ENCODE results near the gene TTC39C.
"Not testable (repeated sequence)": the region's sequence is repeated elsewhere in the genome, so short reads cannot be mapped to it uniquely, and the experiment has no call there.

Gene TTC39C

DNA sequence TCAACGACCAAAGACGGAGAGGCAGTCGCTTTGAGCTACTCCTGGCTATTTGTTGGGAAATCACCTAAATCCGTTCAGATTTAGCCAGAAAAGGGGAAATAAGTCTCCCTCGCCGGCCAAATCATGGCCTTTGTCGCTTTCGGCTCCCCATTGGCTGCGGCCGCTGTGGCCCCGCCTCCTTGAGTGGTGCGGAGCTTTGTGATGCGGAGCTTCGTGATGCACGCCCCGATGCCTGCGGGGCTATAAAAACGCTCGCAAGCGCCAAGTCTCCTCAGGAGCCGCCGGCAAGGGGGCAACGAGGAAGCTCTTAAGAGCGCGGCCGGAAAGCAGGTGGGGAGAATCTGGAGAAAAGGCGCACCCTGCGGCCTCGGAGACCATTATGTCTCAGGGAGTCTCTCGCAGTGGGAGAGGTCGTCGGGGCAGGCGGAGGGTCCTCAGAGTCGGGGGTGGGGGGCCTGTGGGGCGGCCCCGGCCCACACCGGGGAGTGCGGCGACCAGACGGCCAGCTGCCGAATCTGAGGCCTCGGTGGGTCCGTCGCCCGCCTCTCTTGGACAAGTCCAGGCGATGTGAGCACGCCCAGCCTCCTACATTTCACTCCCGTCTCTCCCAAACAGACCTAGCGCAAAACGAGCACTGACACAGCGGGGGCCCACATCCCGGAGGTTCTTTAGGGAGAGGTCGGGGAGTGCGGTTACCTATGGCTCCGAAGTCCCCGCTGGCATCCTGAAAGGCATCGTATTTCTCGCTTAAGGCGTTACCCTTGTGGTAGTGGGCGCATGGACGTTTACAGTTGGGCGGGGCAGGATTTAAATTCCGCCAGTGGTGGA is 124.4 kb downstream of the TTC39C start, which contains the start of gene CABYR:
TSS of gene CABYR (plus strand) at position 274 of the 828 bp plus-strand sequence. CDS start 4,053 bp downstream, outside the sequence.
- DNase-seq = peak; percentile 91

DNA sequence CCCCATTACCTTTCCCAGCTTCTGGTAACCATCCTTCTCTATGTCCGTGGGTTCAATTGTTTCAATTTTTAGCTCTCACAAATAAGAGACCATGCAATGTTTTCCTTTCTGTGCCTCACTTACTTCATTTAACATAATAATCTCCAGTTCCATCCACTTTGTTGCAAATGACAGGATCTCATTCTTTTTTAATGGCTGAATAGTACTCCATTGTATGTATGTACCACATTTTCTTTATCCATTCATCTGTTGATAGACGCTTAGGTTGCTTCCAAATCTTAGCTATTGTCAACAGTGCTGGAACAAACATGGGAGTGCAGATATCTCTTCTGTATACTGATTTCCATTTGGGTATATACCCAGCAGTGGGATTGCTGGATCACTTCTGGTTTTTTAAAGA is 126.1 kb downstream of the TTC39C start:
- DNase-seq = no peak

DNA sequence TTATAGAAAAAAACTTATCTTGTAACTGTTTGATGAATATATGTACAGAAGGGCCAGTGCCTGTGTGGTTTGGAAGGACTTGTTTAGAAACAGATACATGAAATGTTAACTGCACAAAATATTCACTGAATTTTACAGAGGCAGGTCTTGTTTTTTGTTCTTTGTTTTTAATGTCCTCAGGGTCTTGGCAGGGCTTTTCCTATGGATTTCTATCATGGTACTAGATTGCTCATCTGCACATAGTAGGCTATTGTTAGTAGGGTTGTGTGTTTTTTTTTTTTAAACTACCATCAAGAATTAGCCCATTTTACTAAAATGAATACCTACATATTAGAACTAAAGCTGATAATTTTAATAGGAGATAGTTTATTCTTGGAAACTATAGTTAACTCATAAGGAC is 127.8 kb downstream of the TTC39C start:
- DNase-seq = no peak

DNA sequence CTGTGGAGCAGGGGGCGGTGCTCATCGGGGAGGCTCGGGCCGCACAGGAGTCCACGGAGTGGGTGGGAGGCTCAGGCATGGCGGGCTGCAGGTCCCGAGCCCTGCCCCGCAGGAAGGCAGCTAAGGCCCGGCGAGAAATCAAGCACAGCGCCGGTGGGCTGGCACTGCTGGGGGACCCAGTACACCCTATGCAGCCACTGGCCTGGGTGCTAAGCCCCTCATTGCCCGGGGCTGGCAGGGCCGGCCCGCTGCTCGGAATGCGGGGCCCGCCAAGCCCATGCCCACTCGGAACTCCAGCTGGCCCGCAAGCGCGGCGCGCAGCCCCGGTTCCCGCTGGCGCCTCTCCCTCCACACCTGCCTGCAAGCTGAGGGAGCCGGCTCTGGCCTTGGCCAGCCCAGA is 135.0 kb downstream of the TTC39C start:
- DNase-seq = not testable (repeated sequence)

DNA sequence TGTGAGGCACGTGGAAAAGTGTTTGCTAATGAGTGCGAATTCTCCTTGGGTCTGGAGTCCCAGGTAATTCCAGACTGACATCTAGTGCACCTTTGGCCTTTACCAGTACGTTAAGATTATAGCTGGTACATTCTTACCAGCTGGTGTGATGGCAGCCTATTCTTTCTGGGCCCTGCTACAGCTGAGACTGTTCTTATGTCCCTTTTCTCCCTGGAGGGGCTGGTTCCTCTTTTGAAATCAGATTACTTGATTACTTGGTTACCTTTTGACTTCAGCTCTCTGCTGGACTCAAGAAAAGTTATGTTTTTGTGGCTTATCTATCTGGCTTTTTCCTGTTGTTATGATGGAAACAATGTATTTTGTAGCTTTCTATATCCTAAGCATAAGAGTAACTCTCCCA is 138.8 kb downstream of the TTC39C start:
- DNase-seq = no peak

DNA sequence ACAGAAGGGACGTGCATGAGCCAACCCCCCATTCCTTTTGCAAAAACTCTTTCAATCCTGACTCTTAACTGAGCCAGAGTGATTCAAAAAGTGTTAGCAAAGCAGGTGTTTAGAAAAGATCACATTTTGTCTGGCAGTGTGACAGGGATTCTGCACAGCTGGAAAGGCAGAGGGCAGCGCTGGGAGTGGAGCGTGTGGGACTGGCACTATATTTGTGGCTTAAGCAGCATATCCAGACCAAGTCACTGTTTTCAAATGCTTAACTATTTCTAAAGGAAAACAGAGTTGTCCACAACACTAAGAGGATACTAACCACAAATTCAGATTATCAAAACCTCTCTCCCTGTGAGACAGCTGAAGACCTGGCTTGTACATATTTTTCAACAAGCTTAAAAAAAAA is 143.3 kb downstream of the TTC39C start:
- no peak for DNase-seq

DNA sequence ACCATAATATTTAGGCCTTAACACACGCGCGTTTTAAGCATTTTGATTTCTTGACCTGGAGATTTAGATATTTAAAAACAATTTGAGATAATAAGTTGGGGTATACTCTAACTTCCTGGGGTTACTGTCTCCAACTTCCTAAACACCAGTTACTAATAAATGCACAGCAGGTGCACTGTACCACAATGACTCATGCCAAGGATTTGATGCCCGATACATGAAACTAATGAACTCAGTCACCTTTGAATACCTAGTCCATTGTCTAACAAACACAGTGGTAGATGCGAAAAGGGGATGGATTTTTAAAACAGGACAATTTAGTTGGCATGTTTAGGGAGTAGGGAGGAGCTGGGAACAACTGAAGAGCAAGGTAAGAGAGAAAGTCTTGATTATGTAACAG is 145.5 kb downstream of the TTC39C start:
- DNase-seq = no peak

DNA sequence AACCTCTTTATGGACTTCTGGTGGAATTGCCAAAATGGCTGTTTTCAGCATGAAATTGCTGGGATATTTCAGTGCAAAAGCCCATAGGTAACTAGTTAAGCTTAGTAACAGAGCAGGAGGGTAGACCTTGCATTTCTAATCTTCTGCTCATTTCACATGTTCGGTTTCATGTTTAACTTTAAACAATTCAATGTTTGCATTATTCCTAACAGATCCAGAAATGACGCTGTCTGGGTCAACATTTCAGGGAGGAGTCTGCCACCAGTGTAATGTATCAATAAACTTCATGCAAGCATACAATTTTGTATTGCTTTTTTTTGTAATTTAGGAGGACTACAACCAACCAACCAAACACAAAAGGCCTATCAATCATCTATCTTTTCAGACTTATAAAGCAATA is 146.8 kb downstream of the TTC39C start:
- DNase-seq = no peak

DNA sequence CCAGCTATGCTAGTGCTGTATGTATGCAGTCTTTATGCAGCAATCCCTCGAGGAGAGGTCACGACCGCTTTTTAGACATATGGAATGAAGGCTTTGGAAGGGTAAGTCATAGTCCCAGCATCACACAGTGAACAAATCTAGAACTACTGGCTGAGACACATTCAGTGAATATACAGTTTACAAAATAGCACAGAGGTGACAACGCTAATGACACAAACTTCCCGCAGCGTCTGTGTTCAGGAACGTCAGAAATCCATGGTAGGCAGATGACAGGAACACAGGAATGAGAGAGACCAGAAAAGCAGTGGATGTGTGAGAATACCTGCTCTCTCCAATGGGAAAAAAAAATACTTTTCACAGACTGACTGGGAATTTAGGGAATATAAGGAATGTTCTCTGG is 153.9 kb downstream of the TTC39C start:
- DNase-seq = no peak

DNA sequence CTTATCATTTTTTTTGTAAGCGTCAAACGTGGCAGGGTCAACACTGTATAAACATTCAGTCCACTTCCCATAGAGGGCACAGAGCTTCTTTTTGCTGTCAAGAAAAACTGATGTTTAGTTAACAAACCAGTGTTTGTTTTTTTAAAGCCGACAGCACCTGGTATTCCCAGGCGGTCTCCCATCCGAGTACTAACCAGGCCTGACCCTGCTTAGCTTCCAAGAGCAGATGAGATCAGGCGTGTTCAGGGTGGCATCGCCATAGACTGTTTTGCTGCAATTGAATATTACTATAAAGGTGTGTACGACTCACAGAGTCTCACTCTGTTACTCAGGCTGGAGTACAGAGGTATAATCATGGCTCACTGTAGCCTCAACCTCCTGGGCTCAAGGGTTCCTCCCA is 155.8 kb downstream of the TTC39C start:
- DNase-seq = no peak

DNA sequence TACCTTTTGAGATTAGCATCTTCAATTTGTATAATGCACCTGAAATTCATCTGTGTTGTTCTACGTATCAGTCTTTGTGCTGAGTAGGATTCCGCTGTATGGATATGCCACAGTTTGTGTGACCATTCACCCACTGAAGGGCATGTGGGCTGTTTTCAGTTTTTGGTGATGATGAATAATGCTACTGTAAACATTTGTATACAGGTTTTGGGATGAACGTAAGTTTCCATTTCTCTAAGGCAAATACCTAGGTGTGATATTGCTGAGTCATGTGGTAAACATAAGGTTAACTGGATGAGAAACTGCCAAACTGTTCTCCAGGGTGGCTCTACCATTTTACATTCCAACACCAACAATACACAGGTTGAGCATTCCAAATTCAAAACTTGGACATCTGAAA is 159.4 kb downstream of the TTC39C start:
- no peak for DNase-seq

DNA sequence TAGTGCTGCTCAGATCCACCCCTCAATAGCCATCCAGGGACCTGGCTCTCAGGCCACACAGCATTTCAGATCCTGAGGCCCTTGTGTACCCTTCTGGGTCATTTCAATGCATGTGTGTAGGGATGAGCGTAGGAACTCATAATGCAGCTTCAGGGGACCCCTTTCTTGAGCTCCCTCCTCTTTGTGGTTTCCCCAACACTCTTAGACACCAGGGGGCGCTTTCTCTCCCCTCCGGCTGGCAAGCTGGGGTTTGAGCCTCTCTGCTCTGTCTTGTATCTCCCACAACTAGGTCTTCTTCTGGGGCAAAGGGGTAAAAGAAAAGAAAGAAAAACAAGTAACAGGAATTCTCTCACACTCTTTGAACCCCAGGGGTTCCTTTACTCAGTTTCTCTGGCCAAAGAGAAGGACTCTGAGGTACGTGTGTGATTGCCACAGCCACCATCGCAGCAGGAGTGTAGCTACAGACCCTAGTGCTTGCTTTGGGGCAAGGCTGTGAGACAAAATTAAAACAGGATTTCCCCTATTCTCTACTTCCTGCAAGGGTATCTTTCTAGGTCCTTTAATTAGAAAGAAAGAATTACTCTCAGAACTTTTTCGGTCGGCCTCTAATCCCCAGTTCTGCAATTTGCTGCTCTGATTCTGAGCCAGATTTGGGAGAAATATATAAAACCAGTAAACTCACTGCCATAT is 162.3 kb downstream of the TTC39C start:
- peak; percentile 39 for DNase-seq

DNA sequence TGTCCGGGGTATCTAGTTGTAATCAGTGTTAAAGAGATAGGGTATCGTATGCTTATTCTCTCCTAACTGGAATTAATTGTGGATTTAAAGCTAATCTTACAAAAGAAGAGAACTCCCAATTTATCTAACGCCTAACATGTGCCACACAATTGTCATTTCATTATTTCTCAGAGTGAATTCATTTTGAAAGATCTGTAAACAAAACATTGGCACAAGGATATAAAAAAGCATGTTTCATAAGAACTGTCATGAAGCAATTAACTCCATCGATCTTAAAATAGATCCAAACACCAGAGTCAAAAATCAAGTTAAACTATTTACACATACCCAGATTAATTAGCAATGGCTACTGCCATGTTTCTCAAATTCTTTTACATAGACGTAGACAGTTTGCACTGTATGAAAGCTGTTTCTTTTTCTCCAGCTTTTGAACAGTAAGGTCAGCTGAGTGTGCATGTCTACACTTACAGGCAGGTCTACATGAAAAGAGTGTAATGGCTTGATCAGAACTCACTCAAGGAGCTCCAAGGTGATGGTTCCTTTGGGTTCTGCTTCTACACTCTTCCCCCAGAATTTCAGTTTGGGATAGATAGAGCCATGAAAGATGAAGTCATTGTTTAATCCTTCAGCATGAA is 163.1 kb downstream of the TTC39C start:
- DNase-seq = no peak

DNA sequence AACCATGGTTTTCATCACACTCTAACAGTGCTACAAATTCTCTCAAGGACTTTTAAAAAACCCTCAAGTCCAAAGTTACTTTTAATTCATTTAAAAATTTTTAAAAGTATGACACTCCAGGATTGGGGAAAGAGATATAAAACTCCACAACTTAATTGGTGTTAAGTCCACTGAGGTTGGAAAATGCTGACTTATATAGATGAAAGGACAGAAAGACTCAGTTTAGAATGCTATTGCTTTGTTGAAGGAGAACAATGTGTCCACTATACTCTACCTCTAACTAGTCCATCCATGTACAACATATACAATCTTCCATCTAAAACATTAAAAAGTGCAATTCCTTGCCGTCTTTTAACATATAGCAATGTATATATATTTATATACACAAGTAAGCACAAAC is 165.5 kb downstream of the TTC39C start:
- DNase-seq = no peak

DNA sequence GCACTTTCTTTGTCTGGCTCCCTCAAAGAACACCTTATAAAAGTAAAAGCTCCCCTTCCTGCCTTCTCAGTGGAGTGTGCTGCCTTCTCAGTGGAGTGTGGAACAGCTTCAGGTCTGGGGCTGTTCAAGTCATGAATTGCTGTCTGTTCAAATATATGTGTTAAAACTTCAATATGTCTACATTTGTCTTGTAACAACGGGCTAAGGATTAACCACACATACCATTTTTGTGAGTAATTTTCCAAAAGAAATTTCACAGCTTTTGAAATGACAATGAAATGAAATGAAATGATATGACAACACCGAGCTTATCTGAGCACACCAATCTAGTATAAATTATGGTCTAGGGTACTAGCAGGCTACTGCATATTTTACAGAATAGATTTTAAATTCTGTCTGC is 167.3 kb downstream of the TTC39C start:
- DNase-seq = no peak

All from inflammatory macrophage treated with lipopolysaccharide for 4 hours (primary cell).